ENCODE results near the gene MT1G.
"Not testable (repeated sequence)": the region's sequence is repeated elsewhere in the genome, so short reads cannot be mapped to it uniquely, and the experiment has no call there.

MT1G gene

DNA sequence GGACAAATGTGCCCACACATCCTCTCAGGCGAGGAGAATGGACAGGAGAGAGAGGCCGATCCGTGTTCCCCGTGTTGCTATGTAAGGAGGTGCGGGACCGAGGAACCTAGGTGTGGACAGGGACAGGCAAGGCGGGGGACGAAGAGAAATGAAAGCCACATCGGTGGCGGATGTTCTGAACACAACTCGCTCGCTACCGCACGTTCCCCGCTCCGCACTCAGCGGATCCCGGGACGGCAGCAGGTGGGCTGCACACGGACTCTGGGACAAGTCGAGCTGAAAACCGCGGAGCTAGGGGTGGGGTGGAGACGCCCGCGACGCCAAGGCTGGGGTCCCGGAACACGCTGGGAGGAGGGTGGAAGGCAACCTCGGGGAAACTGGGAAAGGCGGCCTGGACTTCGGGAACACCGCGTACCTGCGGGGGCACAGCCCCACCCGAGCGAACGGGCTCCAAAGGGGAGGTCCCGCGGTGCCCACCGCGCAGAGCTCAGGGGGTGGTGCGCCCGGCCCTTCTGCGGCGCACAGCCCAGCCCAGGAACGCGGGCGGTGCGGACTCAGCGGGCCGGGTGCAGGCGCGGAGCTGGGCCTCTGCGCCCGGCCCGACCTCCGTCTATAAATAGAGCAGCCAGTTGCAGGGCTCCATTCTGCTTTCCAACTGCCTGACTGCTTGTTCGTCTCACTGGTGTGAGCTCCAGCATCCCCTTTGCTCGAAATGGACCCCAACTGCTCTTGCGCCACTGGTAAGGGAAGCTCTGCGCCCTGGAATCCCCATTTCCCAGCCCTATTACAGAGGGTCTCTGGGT lies 42.5 kb downstream of the MT1G start, which contains the start of gene MT1E:
MT1E (plus strand) TSS at position 642 of the 803 bp plus-strand sequence; CDS start at position 713, 71 bp downstream.
- Histone ChIP-seq H3K4me3 (ENCODE audit: low read depth in 1 of 2, low read length in 1 of 2) (no peak within 1 kb of the TSS), H3K4me1 (ENCODE audit: control insufficient read depth in 1 of 2, insufficient read depth in 1 of 2, low read depth in 1 of 2, low read length in 1 of 2) (no peaks in the 10 kb centered on the region), H3K27me3 (peaks cover 99% of the 10 kb centered on the region), H3K27ac (no peak within 1 kb of the TSS), H3K9me3 (no peaks in the 10 kb centered on the region), H3K36me3 (no peaks in the 10 kb centered on the region)
- TF ChIP-seq, protein P1, sequence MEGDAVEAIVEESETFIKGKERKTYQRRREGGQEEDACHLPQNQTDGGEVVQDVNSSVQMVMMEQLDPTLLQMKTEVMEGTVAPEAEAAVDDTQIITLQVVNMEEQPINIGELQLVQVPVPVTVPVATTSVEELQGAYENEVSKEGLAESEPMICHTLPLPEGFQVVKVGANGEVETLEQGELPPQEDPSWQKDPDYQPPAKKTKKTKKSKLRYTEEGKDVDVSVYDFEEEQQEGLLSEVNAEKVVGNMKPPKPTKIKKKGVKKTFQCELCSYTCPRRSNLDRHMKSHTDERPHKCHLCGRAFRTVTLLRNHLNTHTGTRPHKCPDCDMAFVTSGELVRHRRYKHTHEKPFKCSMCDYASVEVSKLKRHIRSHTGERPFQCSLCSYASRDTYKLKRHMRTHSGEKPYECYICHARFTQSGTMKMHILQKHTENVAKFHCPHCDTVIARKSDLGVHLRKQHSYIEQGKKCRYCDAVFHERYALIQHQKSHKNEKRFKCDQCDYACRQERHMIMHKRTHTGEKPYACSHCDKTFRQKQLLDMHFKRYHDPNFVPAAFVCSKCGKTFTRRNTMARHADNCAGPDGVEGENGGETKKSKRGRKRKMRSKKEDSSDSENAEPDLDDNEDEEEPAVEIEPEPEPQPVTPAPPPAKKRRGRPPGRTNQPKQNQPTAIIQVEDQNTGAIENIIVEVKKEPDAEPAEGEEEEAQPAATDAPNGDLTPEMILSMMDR (IDR thresholded peaks at IDR 0.05): no peak

DNA sequence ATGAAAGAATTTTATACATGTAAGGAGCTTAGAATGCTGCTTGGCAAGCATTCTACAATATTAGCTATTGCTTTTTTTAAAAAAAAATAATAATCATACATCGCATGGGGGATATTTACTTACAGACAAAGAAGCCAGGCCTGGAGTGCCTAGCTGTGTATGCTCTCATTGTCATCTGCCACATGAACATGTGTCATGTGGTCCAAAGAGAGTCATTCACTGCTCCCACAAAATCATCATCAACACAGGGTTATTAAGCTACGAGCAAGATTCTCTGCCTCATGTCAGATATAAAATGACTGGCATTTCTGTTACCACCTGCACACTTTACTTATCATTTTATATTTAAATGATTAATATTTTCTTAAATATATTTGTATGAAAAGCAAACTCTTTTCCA lies 44.2 kb downstream of the MT1G start:
- Histone ChIP-seq H3K27me3 (peaks cover 99% of the 10 kb centered on the region), H3K36me3 (no peaks in the 10 kb centered on the region), H3K4me1 (ENCODE audit: control insufficient read depth in 1 of 2, insufficient read depth in 1 of 2, low read depth in 1 of 2, low read length in 1 of 2) (no peaks in the 10 kb centered on the region), H3K4me3 (ENCODE audit: low read depth in 1 of 2, low read length in 1 of 2) (no peak overlapping the region), H3K27ac (no peak overlapping the region), H3K9me3 (no peaks in the 10 kb centered on the region)
- TF ChIP-seq, protein P1 (IDR thresholded peaks at IDR 0.05): no peak

DNA sequence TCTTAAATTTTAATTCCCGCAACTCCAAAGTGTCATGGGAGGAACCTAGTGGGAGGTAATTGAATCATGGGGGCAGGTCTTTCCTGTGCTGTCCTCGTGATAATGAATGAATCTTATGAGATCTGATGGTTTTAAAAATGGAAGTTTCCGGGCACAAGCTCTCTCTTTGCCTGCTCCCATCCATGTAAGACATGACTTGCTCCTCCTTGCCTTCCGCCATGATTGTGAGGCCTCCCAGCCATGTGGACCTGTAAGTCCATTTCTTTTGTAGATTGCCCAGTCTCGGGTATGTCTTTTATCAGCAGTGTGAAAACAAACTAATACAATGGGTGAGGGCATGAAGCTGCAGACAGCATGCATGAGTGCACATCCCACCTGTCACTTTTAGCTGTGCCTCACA lies 44.7 kb downstream of the MT1G start:
- H3K36me3 ChIP-seq; H3K27ac ChIP-seq; H3K9me3 ChIP-seq; H3K4me1 ChIP-seq (ENCODE audit: control insufficient read depth in 1 of 2, insufficient read depth in 1 of 2, low read depth in 1 of 2, low read length in 1 of 2); H3K4me3 ChIP-seq (ENCODE audit: low read depth in 1 of 2, low read length in 1 of 2): not testable (repeated sequence)
- H3K27me3 ChIP-seq: peaks cover 99% of the 10 kb centered on the region

DNA sequence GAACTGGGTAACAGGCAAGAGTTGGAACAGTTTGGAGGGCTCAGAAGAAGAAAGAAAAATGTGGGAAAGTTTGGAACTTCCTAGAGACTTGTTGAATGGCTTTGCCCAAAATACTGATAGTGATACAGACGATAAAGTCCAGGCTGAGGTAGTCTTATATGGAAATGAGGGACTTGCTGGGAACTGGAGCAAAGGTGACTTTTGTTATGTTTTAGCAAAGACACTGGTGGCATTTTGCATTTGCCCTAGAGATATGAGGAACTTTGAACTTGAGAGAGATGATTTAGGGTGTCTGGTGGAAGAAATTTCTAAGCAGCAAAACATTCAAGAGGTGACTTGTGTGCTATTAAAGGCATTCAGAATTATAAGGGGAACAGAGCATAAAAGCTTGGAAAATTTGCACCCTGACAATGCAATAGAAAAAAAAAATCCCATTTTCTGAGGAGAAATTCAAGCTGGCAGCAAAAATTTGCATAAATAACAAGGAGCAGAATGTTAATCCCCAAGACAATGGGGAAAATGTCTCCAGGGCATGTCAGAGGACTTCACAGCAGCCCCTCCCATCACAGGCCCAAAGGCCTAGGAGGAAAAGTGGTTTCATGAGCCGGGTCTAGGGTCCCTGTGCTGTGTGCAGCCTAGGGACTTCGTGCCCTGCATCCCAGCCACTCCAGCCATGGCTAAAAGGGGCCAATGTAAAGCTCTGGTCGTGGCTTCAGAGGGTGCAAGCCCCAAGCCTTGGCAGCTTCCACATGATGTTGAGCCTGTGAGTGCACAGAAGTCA lies 46.0 kb downstream of the MT1G start:
- not testable (repeated sequence) for H3K4me3 ChIP-seq (ENCODE audit: low read depth in 1 of 2, low read length in 1 of 2); H3K9me3 ChIP-seq; H3K27ac ChIP-seq; H3K4me1 ChIP-seq (ENCODE audit: control insufficient read depth in 1 of 2, insufficient read depth in 1 of 2, low read depth in 1 of 2, low read length in 1 of 2); H3K36me3 ChIP-seq
- H3K27me3 ChIP-seq: peaks cover 99% of the 10 kb centered on the region

DNA sequence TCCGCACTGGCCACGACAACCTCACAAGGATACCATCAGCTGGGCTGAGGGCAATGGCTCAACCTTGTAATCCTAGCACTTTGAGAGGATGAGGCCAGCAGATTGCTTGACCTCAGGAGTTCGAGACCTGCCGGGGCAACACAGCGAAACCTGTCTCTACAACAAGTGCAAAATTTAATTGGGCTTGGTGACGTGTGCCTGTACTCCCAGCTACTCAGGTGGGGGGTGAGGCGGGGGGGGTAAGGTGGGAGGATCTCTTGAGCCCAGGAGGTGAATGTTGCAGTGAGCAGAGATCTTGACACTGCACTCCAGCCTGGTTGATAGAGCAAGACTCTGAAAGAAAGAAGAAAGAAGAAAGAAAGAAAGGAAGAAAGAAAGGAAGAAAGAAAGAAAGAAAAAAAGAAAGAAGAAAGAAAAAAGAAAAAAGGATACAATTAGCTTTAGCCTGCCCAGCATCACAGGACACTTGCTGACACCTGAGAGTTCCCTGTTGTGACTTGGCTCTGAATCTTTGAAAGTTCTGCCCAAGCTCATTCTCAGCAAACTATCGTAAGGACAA lies 47.4 kb downstream of the MT1G start:
- Histone ChIP-seq H3K4me1 (ENCODE audit: control insufficient read depth in 1 of 2, insufficient read depth in 1 of 2, low read depth in 1 of 2, low read length in 1 of 2) (peaks cover 9 to 11% of the 10 kb centered on the region in 2 experiments), H3K36me3 (no peaks in the 10 kb centered on the region), H3K27me3 (peaks cover 99% of the 10 kb centered on the region), H3K27ac (no peak overlapping the region), H3K4me3 (ENCODE audit: low read depth in 1 of 2, low read length in 1 of 2) (no peak overlapping the region), H3K9me3 (no peaks in the 10 kb centered on the region)
- TF ChIP-seq, protein P1 (IDR thresholded peaks at IDR 0.05): no peak

DNA sequence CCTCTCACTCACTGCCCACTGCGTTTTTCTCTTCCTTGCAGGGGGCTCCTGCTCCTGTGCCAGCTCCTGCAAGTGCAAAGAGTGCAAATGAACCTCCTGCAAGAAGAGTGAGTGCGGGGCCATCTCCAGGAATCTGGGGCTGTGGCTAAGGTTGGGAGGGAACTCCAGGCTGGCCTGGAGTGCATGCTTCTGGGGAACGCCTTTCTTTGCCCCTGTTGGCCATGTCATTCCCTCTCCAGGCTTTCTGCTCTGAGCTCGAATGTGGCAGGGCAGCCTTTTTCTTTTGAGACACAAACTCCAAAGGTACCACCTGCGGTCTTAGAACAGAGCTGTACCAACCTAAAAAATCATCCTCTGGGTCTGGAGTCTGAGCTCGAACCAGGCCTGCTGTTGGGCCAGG lies 49.7 kb downstream of the MT1G start:
- Histone ChIP-seq H3K27me3 (peaks cover 84% of the 10 kb centered on the region), H3K4me3 (ENCODE audit: low read depth in 1 of 2, low read length in 1 of 2) (no peak overlapping the region), H3K4me1 (ENCODE audit: control insufficient read depth in 1 of 2, insufficient read depth in 1 of 2, low read depth in 1 of 2, low read length in 1 of 2) (peaks cover 9 to 11% of the 10 kb centered on the region in 2 experiments), H3K9me3 (no peaks in the 10 kb centered on the region), H3K36me3 (no peaks in the 10 kb centered on the region), H3K27ac (no peak overlapping the region)
- TF ChIP-seq, protein P1 (IDR thresholded peaks at IDR 0.05): no peak

Data from neutrophil (primary cell).